Measurements from ENCODE around the gene IP6K2. TPM values are rescaled to one million over a fixed set of nuclear protein-coding genes. Genes with fewer than 3 reads are reported as not detected.

The IP6K2 gene
- total and polyA plus RNA-seq, 8 donors, result 58.6 to 231 (median 210) TPM

Small RNA genes lying within 50 kb of the gene (microRNA-seq; reads per million reads assigned to microRNA genes)
- gene MIR4793, result 0 reads per million in 2 donors

Other genes with a start within 250 kb of the IP6K2 start
- gene SHISA5, start 213.0 kb downstream of the IP6K2 start, total RNA-seq, result 100 to 1,000 TPM; 179 to 206 TPM
- gene SHISA5, start 213.0 kb downstream of the IP6K2 start, polyA plus RNA-seq (ENCODE audit: insufficient read length in 6 of 6), result 100 to 1,000 TPM in 4 of 6 donors, 10 to 100 TPM in 2; 99.2 to 117 (median 112) TPM
- gene PFKFB4, start 160.4 kb downstream of the IP6K2 start, total RNA-seq, result 10 to 100 TPM in 1 of 2 donors, 1 to 10 TPM in 1; 7.8 to 16.1 TPM
- 10 to 100 TPM in 2 of 6 donors, 1 to 10 TPM in 4; 6.5 to 18.8 (median 7.6) TPM for gene PFKFB4, start 160.4 kb downstream of the IP6K2 start, polyA plus RNA-seq (ENCODE audit: insufficient read length in 6 of 6)
- under 1 TPM in 1 of 2 donors, not detected in 1; 0.37 TPM for gene UCN2, start 153.4 kb downstream of the IP6K2 start, total RNA-seq
- gene UCN2, start 153.4 kb downstream of the IP6K2 start, polyA plus RNA-seq (ENCODE audit: insufficient read length in 6 of 6), result under 1 TPM in 5 of 6 donors, not detected in 1; 0.11 to 0.24 (median 0.18) TPM
- 1 to 10 TPM; 7.2 to 9.2 TPM for gene COL7A1, start 121.9 kb downstream of the IP6K2 start, total RNA-seq
- gene COL7A1, start 121.9 kb downstream of the IP6K2 start, polyA plus RNA-seq (ENCODE audit: insufficient read length in 6 of 6), result 10 to 100 TPM in 2 of 6 donors, 1 to 10 TPM in 4; 8.5 to 13.2 (median 9.6) TPM
- 100 to 1,000 TPM; 148 to 203 TPM for gene UQCRC1, start 107.6 kb downstream of the IP6K2 start, total RNA-seq
- 100 to 1,000 TPM; 153 to 174 (median 166) TPM for gene UQCRC1, start 107.6 kb downstream of the IP6K2 start, polyA plus RNA-seq (ENCODE audit: insufficient read length in 6 of 6)
- gene TMEM89, start 95.5 kb downstream of the IP6K2 start, total RNA-seq, result not detected
- gene TMEM89, start 95.5 kb downstream of the IP6K2 start, polyA plus RNA-seq (ENCODE audit: insufficient read length in 6 of 6), result not detected
- 10 to 100 TPM; 32.0 to 34.9 TPM for gene SLC26A6, start 81.8 kb downstream of the IP6K2 start, total RNA-seq
- 10 to 100 TPM; 14.0 to 21.8 (median 15.3) TPM for gene SLC26A6, start 81.8 kb downstream of the IP6K2 start, polyA plus RNA-seq (ENCODE audit: insufficient read length in 6 of 6)
- gene CELSR3, start 54.3 kb downstream of the IP6K2 start, total RNA-seq, result 1 to 10 TPM in 1 of 2 donors, under 1 TPM in 1; 0.93 to 1.2 TPM
- 1 to 10 TPM in 2 of 6 donors, under 1 TPM in 4; 0.79 to 1.7 (median 0.90) TPM for gene CELSR3, start 54.3 kb downstream of the IP6K2 start, polyA plus RNA-seq (ENCODE audit: insufficient read length in 6 of 6)
- gene NCKIPSD, start 31.3 kb downstream of the IP6K2 start, total RNA-seq, result 10 to 100 TPM; 15.6 to 16.0 TPM
- 10 to 100 TPM; 13.4 to 20.5 (median 17.4) TPM for gene NCKIPSD, start 31.3 kb downstream of the IP6K2 start, polyA plus RNA-seq (ENCODE audit: insufficient read length in 6 of 6)
- 10 to 100 TPM; 50.2 to 58.1 TPM for gene PRKAR2A, start 130.7 kb upstream of the IP6K2 start, total RNA-seq
- 10 to 100 TPM; 29.4 to 40.8 (median 33.9) TPM for gene PRKAR2A, start 130.7 kb upstream of the IP6K2 start, polyA plus RNA-seq (ENCODE audit: insufficient read length in 6 of 6)
- 10 to 100 TPM; 15.5 to 24.7 TPM for gene SLC25A20, start 181.7 kb upstream of the IP6K2 start, total RNA-seq
- gene SLC25A20, start 181.7 kb upstream of the IP6K2 start, polyA plus RNA-seq (ENCODE audit: insufficient read length in 6 of 6), result 10 to 100 TPM; 12.2 to 14.4 (median 13.5) TPM
- 10 to 100 TPM; 67.9 to 75.9 TPM for gene ARIH2, start 201.6 kb upstream of the IP6K2 start, total RNA-seq
- gene ARIH2, start 201.6 kb upstream of the IP6K2 start, polyA plus RNA-seq (ENCODE audit: insufficient read length in 6 of 6), result 10 to 100 TPM; 75.1 to 92.4 (median 85.8) TPM